Activated T-cell treated with anti-CD3 and anti-CD28 coated beads for 24 hours (primary cell): ENCODE results near the gene ZNF48.
A peak's percentile ranks its signal among the peaks of the same experiment; 100 is the strongest.

ENCODE experiments used
- DNase-seq: peaks from one replicate; pipeline ENCODE4 v3.0.0-alpha.2; 2020; ENCODE audit warnings: low read depth

The ZNF48 gene

GRCh38 chr16:30395155-30395991 is at the start of gene ZNF48:
TSS of gene ZNF48 (plus strand) at chr16:30395420. CDS start at chr16:30395795, 375 bp downstream.
- DNase-seq: peak; percentile 48

GRCh38 chr16:30346286-30346685 is 48.9 kb upstream of the ZNF48 start:
- no peak for DNase-seq

GRCh38 chr16:30348113-30348512 is 47.1 kb upstream of the ZNF48 start:
- DNase-seq: no peak

- no peak for DNase-seq
These were observed 46.3 kb upstream of the ZNF48 start for GRCh38 chr16:30348929-30349328.

GRCh38 chr16:30349675-30350074 is 45.5 kb upstream of the ZNF48 start:
- DNase-seq: no peak

GRCh38 chr16:30350134-30350871 is 44.9 kb upstream of the ZNF48 start:
- no peak for DNase-seq

- DNase-seq: no peak
These were observed 44.2 kb upstream of the ZNF48 start for GRCh38 chr16:30351001-30351441.

- no peak for DNase-seq
These were observed 43.4 kb upstream of the ZNF48 start for GRCh38 chr16:30351586-30352419.

- no peak for DNase-seq
These were observed 42.5 kb upstream of the ZNF48 start for GRCh38 chr16:30352488-30353401.

GRCh38 chr16:30353438-30354129 is 41.6 kb upstream of the ZNF48 start:
- DNase-seq: no peak

- DNase-seq: no peak
These were observed 40.6 kb upstream of the ZNF48 start for GRCh38 chr16:30354423-30355143.

GRCh38 chr16:30355144-30355953 is 39.9 kb upstream of the ZNF48 start, which contains the start of gene CD2BP2:
TSS of gene CD2BP2 (minus strand) at chr16:30355308. CDS start at chr16:30354681, 627 bp downstream.
- peak; percentile 87 for DNase-seq

- no peak for DNase-seq
These were observed 39.3 kb upstream of the ZNF48 start for GRCh38 chr16:30355954-30356308.

GRCh38 chr16:30356401-30357084 is 38.7 kb upstream of the ZNF48 start:
- DNase-seq: no peak

- DNase-seq: no peak
These were observed 38.0 kb upstream of the ZNF48 start for GRCh38 chr16:30357085-30357714.

GRCh38 chr16:30357715-30358576 is 37.3 kb upstream of the ZNF48 start:
- no peak for DNase-seq

- no peak for DNase-seq
These were observed 36.7 kb upstream of the ZNF48 start for GRCh38 chr16:30358577-30358936.
